RWPE1 (cell line): Measurements from ENCODE around the gene GP2.

Experiments
- CTCF ChIA-PET: fragments of 350-600 bp; sonication (Branson Sonifier 250); formaldehyde crosslinking; extraction: SDS; loops from one replicate; lab custom pipeline; 2021; lab: Yijun Ruan, JAX
- POLR2A ChIA-PET: fragments of 400-600 bp; formaldehyde crosslinking; extraction: SDS; loops from one replicate; lab custom pipeline; 2020; ENCODE audit warnings: antibody characterized with exemption; ENCODE audit not compliant: low non-redundant PET; lab: Yijun Ruan, JAX
- DNase-seq: peaks from one replicate; pipeline ENCODE4 v3.0.0; 2012; ENCODE audit warnings: low spot score
- H3K27ac ChIP-seq: fragments of 450-650 bp; 2 replicates; pipeline ENCODE4 v1.5.1; 2017
- CTCF ChIP-seq: fragments of 450-650 bp; conservative IDR thresholded peaks from 2 replicates; pipeline ENCODE4 v1.5.1; 2017; ENCODE audit warnings: low read depth, mild to moderate bottlenecking

The GP2 gene

GRCh38 chr16:20303012-20303411, 24.3 kb downstream of the GP2 start:
- CTCF ChIA-PET, result no interaction called here
- TF ChIP-seq CTCF, result no peak
- H3K27ac ChIP-seq, result no peak overlapping the region
- POLR2A ChIA-PET, result no interaction called here
- no peak for DNase-seq

- ChIA-PET CTCF (no interaction called here), POLR2A (no interaction called here)
- TF ChIP-seq CTCF, result no peak
- no peak overlapping the region for H3K27ac ChIP-seq
- no peak for DNase-seq
Measured at GRCh38 chr16:20302389-20302788, 24.9 kb downstream of the GP2 start.

GRCh38 chr16:20301840-20302239, 25.5 kb downstream of the GP2 start:
- no peak for TF ChIP-seq CTCF
- ChIA-PET CTCF (interaction anchor here (0.6 kb wide), 1 partner anchor 27 kb away, joined by 6 read pairs; no protein-coding TSS in a partner anchor), POLR2A (no interaction called here)
- no peak for DNase-seq
- H3K27ac ChIP-seq, result no peak overlapping the region

DNA sequence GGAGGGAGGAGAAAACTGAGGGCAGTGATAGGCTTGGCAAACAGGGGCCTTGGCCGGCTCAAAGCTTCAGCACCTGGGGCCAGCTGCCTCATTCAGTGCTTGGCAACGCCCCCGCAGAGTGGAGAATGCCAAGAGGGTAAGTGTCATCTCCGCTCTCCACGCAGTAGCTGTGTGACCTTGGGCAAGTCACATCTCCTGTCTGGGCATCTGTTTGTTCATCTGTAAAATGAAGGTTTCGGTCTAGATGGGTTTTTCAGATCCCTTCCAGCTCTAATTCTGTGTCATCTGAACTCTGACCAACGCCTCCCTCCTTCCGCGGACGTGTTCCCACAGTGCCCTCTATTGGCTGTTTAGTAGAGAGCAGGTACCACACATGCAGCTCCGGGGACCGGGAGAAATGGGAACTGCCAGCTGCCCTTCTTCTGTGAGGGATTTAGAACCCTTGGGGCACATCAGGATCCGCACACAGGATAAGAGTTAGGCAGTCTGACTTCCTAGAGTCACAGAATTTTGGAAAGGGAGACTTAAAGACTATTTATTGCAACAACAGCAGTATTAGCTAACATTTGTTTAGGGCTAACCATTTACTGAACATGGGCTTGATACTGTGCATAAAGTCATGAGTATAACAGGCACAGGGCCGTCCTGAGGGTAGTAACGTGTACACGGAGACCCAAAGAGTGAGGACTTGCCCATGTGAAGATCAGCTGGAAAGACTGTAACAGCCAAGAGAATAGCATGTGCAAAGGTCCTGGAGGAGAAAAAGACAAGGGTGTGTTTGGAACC, 26.8 kb downstream of the GP2 start:
- peak; percentile 58 for DNase-seq
- TF ChIP-seq CTCF, result peak; percentile 64
- ChIA-PET POLR2A (no interaction called here), CTCF (interaction anchor here (0.6 to 1.8 kb wide), 20 partner anchors 9 to 745 kb away, joined by 3 to 32 read pairs (median 4); partner anchors contain the start of gene VPS35L)
- no peak overlapping the region for H3K27ac ChIP-seq

- TF ChIP-seq CTCF, result no peak
- H3K27ac ChIP-seq, result no peak overlapping the region
- POLR2A ChIA-PET, result no interaction called here
- CTCF ChIA-PET, result interaction anchor here (0.9 kb wide), 1 partner anchor 391 kb away, joined by 5 read pairs; no protein-coding TSS in a partner anchor
- no peak for DNase-seq
Measured at GRCh38 chr16:20298452-20298851, 28.9 kb downstream of the GP2 start.

GRCh38 chr16:20291208-20292206, 35.8 kb downstream of the GP2 start:
- ChIA-PET POLR2A (no interaction called here), CTCF (no interaction called here)
- H3K27ac ChIP-seq, result no peak overlapping the region
- TF ChIP-seq CTCF, result no peak
- DNase-seq, result no peak
